Measurements from ENCODE around the gene VAMP4.
A peak's percentile ranks its signal among the peaks of the same experiment; 100 is the strongest.
"Not testable (repeated sequence)": the region's sequence is repeated elsewhere in the genome, so short reads cannot be mapped to it uniquely, and the experiment has no call there.

VAMP4 gene

DNA sequence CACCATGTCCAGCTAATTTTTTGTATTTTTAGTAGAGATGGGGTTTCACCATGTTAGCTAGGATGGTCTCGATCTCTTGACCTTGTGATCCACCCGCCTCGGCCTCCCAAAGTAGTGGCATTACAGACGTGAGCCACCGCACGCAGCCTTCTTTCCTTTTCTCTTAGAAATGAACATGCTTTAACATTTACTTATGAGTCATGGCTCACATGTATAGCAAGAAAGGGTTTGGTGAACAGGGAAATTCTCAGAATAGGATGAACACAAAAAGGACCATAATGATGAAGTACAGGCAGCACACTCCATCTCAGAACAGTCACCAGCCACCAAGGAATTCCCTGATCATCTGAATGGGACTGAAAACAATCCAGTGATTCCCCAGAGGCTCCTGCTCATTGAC, 9.4 kb upstream of the VAMP4 start:
- no peak for DNase-seq (ENCODE audit: low spot score)

DNA sequence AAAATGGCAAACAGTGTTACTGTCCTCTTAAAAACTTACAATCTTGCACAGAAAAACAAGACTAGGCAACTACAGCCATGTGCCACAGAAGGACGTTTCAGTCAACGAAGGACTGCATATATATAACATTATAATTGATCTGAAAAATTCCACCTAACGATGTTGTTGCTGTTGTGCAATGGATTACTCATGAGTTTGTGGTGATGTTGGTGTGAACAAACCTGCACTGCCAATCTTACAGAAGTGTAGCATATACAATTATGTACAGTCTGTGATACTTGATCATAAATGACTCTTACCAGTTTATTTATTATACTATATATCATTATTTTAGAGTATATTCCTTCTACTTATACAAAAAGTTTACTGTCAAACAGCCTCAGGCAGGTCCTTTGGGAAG, 6.8 kb upstream of the VAMP4 start:
- no peak for DNase-seq (ENCODE audit: low spot score)

DNA sequence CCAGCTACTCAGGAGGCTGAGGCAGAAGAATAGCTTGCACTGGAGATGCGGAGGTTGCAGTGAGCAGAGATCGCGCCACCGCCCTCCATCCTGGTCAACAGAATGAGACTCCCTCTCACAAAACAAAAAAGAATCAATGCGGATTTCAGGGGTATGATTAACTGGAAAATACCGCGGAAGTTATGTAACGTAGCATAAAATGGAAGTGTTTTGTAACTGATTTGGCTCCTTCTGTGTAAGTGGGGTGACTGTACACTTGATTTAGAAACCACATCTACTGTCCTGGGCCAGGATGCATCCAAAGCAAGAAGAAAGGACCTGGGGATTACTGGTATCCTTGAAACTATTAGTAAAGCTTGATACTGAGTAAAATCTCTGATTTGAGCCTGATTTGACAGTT, 3.1 kb upstream of the VAMP4 start:
- DNase-seq (ENCODE audit: low spot score): no peak

DNA sequence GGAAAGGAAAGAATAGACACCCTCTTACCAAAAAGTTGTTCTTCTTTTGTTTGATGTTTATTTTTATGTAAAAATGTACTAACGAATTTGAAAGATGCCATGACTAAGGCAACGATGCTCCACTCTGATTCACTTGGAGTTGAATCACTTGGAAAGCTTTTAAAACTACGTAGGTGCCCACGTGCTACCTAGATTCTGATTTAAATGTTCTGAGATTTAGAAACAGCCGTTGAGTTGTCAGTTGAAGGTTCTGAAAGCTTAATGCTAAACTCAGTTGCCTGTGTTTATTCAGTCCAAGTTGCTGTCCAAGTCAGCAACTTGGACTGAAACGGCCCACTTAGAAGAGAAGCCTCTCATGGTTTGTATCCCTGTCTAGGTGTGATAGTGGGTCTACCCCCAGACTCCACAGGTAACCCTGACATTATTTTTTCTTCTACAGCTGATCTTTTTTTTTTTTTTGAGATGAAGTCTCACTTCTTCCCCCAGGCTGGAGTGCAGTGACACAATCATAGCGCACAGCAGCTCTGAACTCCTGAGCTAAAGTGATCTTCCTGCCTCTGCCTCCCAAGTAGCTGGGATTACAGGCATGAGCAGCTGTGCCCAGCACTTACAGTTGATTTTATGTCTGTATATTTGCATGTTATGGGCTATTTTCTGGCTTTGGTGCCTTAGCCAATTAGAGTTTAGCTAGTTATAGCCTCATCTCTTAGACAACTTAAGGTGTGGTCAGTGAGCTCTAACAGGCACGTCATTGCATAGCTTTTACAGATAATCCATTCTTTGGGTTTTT, 1.4 kb upstream of the VAMP4 start:
- no peak for DNase-seq (ENCODE audit: low spot score)

DNA sequence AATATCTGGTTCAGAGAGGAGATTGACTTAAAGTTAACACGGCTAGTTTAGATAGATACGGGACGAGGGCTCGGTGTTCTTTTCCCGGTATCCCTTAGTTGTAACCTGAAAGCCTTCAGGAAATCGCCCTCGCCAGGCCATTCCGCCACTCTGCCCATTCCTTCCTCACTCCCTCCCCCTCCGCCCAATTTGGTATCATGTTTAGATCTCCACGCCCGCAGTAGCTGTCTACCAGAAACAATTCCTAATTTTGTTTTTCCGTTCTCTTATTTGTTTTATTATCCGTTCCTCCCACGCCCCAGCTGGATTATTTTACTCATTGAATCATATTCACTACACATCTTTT, 685 bp upstream of the VAMP4 start:
- DNase-seq (ENCODE audit: low spot score): peak; percentile 12

DNA sequence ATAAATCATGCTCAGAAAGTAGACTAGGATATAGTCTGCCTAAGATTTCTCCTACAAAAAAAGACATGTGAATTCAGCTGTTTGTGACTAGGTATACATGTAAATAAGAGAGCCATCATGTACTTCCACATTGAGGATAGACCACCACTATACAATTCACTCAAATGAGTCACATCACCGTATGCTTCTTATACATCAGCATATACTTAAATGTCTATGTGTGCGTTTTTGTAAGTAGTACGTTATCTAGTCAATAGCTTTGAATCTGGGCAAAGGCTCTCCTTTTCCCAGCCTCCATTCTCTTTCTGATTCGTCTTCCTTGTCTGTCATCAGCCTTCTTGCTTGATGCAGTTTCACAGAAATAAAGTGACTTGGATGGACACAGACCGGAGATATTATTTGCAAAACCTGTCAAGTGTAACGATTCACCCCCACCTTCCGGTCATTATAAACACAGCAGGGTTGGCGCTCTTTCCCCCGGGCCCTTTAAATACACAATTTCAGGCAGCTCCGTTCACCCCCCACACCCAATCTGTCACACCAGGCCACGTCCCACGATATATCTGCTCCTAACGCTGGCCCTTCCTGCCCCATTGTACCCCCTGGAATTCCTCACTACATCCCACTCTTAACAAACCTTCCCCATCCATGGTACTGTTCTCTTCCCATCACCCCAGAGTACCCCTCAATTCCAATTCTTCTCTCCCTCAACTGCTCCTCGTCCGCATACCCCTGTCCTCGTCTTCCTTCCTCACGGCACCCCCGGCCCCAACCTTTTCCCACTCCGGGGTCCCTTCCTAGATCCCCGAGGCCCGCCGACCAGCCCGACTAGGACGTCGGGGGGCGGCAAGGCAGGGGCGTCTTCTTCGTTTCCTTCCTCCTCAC, 636 bp downstream of the VAMP4 start:
- peak; percentile 37 for DNase-seq (ENCODE audit: low spot score)

DNA sequence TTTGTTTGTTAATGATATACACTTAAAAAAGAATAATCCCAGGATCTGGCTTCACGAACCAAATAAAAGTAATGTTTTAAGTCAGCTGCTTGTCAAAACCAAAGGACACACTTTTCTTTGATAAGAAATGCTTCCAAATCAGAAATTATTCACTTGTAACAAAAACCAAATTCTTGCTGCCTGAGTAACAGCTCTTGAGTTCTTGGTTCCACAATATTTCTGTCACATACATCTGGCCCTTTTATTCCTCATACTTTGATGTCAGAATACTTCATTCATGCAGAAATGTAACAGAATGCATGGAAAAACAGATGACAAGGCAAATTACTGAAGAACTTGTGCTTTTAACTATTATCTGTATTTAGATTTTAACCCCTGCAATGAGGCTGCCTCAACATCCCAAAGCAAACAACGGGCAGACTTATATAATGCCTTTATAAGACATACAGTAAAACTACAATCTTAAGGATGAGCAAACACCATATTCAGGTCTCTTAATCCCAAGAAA, 1.5 kb downstream of the VAMP4 start:
- no peak for DNase-seq (ENCODE audit: low spot score)

DNA sequence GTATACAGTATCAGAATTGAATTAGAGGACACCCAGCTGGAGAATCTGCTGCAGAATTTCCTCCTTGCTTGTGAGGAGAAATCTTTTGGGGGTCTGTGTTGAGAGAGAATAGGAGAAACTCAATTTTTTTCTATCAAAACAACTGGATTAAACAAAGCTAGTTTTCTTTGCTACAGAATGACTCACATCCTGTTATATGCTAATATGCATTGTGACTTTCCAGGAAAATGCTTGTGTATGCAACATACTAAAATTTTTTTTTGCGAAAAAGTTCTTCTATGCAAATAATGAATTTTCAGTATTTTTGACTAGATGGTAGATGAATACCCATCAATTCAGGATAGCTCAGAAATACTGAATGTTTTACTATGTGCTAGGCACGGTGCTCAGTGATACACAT, 2.2 kb downstream of the VAMP4 start:
- DNase-seq (ENCODE audit: low spot score): no peak

DNA sequence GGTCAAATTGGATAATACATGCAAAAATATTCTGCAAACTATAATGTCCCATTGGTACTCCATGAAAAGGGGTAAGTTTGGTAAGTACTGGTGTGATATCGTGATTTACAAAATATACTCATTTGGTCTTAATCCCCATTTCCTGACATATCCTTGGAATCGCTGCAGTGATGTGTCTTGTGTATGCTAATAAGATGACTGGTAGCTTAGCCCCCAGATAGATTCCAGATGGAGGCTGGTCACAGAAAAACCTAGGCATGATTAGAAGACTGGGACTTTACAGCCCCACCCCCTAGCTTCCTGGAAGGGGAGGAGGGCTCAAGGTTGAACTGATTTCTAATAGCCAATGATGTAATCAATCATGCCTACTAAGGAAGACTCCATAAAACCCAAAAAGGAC, 3.0 kb downstream of the VAMP4 start:
- DNase-seq (ENCODE audit: low spot score): no peak

DNA sequence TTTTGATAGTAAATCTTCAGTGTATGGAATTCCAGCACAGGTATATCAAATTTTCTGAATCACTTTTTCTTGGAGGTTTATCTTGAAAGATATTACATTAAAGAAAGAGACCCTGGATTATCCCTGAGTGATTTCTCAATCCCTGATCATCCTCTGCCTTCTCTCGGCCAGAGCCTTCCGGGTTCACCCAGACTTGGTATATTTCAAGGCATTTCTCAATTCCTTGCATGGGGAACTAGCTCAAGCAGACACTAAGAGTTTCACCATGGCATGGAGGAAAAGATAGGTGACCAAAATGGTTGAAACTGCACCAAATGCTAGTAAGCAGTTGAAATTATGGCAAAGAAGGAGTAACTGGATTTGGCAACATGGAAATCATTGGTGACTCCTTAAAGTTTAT, 5.7 kb downstream of the VAMP4 start:
- no peak for DNase-seq (ENCODE audit: low spot score)

DNA sequence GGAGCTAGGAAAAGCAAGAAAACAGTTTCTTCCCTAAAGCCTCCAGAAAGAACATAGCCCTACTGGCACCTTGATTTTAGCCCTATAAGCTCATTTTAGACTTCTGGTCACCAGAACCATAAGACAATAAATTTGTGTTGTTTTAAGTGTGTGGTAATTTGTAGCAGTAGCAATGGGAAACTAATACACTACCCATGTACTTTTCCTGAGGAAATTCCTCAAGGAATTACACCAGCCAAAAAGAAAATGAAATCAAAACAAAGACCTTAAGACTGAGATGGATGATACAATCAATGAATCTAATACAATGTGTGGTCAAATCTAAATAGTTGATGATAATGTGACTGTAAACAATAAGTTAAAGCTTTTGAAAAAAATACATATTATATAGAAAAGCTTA, 11.8 kb downstream of the VAMP4 start:
- no peak for DNase-seq (ENCODE audit: low spot score)

DNA sequence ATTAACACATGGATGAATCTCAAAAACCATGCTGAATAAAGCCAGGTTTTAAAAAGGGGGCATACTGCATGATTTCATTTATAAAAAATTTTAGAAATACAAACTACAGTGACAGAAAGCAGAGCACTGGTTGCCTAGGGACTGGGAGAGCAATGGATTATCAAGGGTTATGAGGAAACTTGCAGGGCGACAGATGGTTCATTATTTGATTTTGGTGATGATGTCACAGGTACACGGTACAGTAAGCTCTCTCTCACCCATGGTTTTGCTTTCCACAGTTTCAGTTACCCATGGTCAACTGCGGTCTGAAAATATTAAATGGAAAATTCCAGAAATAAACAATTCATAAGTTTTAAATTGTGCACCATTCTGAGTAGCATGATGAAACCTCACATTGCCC, 14.1 kb downstream of the VAMP4 start:
- no peak for DNase-seq (ENCODE audit: low spot score)

DNA sequence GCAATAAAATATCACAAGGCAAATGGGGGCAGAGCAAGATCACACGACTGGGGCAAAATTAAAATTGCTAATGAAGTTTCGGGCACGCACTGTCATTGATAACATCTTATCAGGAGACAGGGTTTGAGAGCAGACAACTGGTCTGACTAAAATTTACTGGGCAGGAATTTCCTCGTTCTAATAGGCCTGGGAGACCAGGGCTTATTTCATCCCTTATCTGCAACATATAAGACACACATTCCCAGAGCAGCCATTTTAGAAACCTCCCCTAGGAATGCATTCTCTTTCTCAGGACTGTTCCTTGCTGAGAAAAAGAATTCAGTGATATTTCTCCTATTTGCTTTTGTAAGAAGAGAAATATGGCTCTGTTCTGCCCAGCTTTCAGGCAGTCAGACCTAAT, 18.7 kb downstream of the VAMP4 start:
- not testable (repeated sequence) for DNase-seq (ENCODE audit: low spot score)

DNA sequence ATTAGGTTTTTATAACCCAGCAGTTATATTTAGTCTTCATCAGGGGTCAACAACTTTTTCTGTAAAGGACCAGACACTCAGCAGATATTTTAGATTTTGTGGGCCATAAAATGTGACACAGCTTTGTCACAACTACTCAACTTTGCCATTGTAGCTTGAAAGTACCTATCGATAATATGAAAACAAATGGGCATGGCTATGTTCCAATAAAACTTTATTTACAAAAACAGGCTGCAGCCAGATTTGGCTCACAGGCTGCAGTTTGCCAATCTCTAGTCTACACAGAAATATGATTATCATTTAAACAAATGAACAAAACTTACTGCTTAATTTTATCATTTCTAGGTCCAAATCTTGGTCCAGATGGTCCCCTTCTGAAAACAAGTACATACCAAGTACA, 23.0 kb downstream of the VAMP4 start:
- no peak for DNase-seq (ENCODE audit: low spot score)

DNA sequence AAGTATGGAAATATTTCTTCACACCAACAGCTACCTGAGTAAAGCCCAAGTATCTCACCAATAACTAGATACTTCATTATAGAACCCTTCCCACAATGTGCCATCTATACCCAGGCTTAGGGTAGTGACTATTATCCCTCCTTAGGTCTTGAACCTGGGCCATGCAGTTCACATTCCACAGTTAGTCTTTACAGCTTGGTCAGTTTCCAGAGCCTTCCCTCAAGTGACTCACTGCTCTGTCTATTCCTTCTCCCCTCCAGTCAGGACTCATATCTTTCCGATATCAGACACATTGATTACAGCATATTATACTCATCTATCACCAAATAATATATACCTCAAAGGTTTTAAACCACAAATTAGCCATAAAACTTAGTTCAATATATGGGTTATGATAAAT, 23.6 kb downstream of the VAMP4 start:
- DNase-seq (ENCODE audit: low spot score): no peak

DNA sequence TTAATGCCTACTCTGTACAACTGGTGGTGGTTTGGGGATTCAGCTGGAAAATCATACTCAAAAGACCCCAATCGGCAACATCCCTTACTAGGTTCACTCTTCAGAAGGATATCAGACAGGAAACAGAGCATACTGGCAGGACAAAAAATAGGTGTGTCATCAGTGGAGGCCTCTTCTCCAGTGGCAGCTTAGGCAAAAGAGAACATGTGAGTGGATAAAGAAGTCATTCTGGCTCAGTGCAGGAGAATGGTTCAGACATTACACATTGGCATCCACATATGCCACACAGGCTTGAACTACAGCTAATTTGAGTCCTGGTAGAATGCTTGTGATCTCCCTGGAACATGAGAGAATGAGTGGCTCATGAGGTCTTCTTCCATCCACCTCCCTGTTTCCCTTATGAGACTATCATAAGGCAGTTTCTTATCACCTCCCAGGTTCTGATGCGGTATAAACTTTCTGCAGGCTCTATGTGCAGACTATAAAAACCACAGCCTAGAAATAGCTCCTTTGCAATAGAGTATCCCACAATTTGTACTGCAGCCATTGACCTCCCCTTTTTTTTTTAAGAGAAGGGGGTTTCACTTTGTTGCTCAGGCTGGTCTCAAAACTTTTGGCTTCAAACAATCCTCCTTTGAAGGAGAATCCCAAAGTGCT, 24.7 kb downstream of the VAMP4 start:
- no peak for DNase-seq (ENCODE audit: low spot score)

DNA sequence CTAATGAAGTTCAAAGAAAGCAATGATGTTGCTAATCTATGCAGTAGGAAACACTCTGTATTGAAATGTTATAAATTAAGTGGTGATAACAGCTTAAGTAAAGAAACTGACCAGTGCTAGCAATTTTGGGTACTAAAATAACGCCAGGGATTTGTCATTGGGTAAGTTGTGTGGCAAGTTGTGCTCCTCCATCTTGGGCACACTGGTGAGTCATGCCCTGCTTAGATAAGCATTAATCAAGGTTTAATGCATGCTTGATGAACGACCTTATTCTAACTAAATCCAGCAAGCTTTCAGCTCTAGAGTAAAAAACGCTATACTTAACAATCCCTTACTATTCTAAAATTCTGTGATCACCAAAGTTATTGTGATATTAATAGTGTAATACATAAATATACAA, 25.2 kb downstream of the VAMP4 start:
- no peak for DNase-seq (ENCODE audit: low spot score)

DNA sequence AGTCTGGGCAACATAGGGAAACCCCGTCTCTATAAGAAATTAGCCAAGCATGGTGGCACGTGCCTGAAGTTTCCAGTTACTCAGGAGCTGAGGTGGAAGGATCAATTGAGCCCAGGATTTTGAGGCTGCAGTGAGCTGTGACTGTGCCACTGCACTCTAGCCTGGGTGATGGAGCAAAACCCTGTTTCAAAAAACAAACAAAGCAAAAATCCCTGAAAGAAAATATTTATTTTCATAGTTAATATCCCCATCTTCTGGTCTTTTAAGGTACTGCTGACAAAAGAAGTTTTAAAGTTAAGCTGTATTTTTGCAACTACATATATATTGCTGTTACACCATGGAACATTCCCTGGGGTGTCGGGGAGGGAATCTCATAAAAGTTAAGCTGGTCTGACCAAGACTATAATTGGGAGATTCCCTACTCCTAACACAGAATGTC, 26.0 kb downstream of the VAMP4 start:
- no peak for DNase-seq (ENCODE audit: low spot score)

DNA sequence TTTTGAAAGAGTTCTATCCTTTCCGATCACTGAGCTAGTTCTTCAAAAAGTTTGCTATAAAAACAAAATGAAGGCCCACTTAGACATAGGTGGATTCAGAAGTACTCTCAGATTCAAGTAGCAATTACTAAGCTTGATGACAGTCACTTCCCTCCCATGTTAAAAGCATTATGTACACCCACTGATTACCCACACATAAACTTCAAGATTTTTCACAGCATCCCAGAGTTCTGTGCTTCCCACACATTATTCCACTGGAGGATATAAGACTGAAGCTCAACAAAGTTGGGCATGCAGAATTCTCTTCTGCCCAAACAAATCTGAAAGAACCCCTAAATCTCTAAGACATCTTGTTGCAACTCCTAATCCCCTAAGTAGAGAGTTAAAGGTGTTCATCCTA, 29.5 kb downstream of the VAMP4 start:
- DNase-seq (ENCODE audit: low spot score): no peak

DNA sequence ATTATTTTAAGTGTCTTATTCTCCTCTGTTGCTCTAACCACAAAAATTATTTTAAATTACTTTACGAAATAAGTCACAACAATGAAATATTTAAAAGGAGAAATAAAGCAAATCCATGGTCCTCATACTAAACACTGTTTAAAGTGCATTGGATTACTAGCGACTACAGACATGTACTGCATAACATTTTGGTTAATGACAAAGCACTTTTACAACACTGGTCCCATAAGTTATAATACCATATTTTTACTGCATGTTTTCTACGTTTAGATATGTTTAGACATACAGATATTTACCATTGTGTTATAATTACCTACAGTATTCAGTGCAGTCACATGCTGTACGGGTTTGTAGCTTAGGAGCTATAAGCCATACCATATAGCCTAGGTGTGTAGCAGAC, 30.2 kb downstream of the VAMP4 start:
- DNase-seq (ENCODE audit: low spot score): no peak

DNA sequence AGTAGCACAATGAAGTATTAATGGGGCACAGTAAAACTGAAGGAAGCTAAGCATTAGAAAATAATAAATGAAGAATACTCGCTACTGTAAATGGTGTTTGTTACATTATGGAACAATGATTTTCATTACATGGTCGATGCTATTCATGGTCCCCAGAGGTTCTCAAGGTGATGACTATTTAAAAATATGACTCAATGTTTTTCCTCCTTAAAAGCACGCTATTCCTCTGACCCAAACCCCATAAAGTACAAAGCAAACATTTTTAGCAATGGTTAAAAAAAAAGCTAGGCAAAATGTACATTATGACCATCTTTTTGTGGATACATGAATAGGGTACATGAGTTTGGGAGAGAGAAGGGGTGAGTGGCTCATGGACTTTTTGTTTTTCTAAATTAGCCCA, 34.3 kb downstream of the VAMP4 start:
- DNase-seq (ENCODE audit: low spot score): no peak

DNA sequence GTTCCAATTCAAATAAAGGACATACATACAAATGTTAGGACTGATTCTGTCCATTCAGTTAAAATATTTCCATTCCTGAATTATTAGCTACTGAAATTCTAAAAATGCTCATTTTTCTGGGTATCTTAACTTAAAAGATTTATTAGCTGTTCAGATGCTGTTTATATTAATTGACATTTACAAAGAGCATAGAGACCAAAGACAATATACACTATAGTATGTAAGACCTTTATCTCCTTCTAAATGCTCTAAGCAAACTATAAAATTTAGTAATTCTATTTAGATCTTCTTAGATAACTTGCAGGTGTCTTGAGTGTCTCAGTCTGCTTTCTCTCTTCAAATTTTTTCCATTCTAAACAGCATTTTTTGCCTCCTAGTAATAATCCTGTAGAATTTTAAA, 39.3 kb downstream of the VAMP4 start:
- no peak for DNase-seq (ENCODE audit: low spot score)

DNA sequence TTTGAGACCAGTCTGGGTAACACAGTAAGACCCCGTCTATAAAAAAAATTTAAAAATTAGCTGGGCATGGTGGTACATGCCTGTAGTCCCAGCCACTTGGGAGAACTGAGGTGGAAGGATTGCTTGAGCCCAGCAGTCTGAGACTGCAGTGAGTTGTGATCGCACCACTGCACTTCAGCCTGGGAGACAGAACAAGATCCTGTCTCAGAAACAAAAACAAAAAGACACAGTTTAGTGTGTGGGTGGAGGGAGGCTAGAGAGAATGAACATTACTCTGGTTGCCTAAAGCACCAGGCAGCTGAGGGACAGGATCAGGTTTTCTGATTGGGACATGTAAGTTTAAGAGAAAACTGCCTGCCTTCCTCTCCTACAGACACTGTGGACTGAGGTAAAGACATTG, 42.3 kb downstream of the VAMP4 start:
- DNase-seq (ENCODE audit: low spot score): no peak
